Mammary epithelial cell (primary cell): ENCODE results near the gene GRAP2.

ENCODE experiments used
- EZH2 ChIP-seq: IDR thresholded peaks from 2 replicates; pipeline ENCODE4 v1.6.1; 2012; ENCODE audit warnings: low read length, inconsistent platforms, borderline replicate concordance
- TF ChIP-seq, protein P1 (sequence below), 2 donors: IDR thresholded peaks in 1 of 2; conservative IDR thresholded peaks in 1 of 2; 2 replicates each; pipeline ENCODE4 v1.5.1; 2011 to 2012; ENCODE audit warnings: inconsistent platforms in 2 of 2, low read length in 2 of 2, mild to moderate bottlenecking in 2 of 2, control low read depth in 1 of 2, low read depth in 1 of 2; ENCODE audit not compliant: insufficient read depth in 1 of 2; ENCODE audit errors: extremely low read depth in 1 of 2

DNA sequence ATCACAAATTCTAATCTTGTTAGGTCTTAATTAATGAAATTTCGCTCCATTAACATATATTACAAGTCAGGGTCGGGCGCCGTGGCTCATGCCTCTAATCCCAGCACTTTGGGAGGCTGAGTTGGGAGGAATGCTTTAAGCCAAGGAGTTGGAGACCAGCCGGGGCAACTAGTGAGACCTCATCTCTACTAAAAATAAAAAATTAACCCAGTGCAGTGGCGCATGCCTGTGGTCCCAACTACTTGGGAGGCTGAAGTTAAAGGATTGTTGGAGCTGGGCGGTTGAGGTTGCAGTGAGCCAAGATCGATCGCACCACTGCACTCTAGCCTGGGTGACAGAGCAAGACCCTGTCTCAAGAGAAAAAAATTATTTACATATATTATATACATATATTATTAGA, 61.2 kb downstream of the GRAP2 start:
- TF ChIP-seq, protein P1, sequence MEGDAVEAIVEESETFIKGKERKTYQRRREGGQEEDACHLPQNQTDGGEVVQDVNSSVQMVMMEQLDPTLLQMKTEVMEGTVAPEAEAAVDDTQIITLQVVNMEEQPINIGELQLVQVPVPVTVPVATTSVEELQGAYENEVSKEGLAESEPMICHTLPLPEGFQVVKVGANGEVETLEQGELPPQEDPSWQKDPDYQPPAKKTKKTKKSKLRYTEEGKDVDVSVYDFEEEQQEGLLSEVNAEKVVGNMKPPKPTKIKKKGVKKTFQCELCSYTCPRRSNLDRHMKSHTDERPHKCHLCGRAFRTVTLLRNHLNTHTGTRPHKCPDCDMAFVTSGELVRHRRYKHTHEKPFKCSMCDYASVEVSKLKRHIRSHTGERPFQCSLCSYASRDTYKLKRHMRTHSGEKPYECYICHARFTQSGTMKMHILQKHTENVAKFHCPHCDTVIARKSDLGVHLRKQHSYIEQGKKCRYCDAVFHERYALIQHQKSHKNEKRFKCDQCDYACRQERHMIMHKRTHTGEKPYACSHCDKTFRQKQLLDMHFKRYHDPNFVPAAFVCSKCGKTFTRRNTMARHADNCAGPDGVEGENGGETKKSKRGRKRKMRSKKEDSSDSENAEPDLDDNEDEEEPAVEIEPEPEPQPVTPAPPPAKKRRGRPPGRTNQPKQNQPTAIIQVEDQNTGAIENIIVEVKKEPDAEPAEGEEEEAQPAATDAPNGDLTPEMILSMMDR (conservative IDR thresholded peaks at IDR 0.05 in 1 of 2, IDR thresholded peaks at IDR 0.05 in 1 of 2; ENCODE audit: extremely low read depth in 1 of 2, insufficient read depth in 1 of 2, low read depth in 1 of 2, low read length in 2 of 2) = no peak
- TF ChIP-seq EZH2 = no peak
